GM12878 (cell line): Measurements from ENCODE around the gene CDX1.

Experiments
- ATF7 ChIP-seq: fragments of 450-650 bp; IDR thresholded peaks from 2 replicates; pipeline ENCODE4 v1.6.1; 2016; ENCODE audit warnings: low read depth, mild to moderate bottlenecking
- CBX3 ChIP-seq: fragments of 200-600 bp; sonication (generic); IDR thresholded peaks from 2 replicates; pipeline ENCODE4 v1.6.1; 2016; ENCODE audit warnings: low read depth, borderline replicate concordance
- EP300 ChIP-seq, 2 experiments: fragments of 150-350 bp in 1 of 2; IDR thresholded peaks; 2 replicates each; pipeline ENCODE4 v1.6.1; 2011 to 2012; ENCODE audit warnings: low read depth in 2 of 2, low read length in 2 of 2, borderline replicate concordance in 1 of 2, improper control_type of control experiment in 1 of 2, inconsistent platforms in 1 of 2; ENCODE audit not compliant: control insufficient read depth in 1 of 2
- EZH2 ChIP-seq: IDR thresholded peaks from 2 replicates; pipeline ENCODE4 v1.6.1; 2012; ENCODE audit warnings: low read depth, mild to moderate bottlenecking, control low read depth, inconsistent platforms, low read length, borderline replicate concordance; ENCODE audit not compliant: control insufficient read depth
- FOXK2 ChIP-seq: fragments of 450-650 bp; IDR thresholded peaks from 2 replicates; pipeline ENCODE4 v1.6.1; 2017; ENCODE audit warnings: mild to moderate bottlenecking, moderate library complexity
- NFIC ChIP-seq: IDR thresholded peaks from 2 replicates; pipeline ENCODE4 v1.6.1; 2012; ENCODE audit warnings: low read depth, mild to moderate bottlenecking, inconsistent platforms, low read length, moderate library complexity
- NR2C1 ChIP-seq: fragments of 450-650 bp; IDR thresholded peaks from 2 replicates; pipeline ENCODE4 v1.6.1; 2017; ENCODE audit warnings: antibody characterized with exemption, mild to moderate bottlenecking, moderate library complexity
- RCOR1 ChIP-seq: conservative IDR thresholded peaks from 2 replicates; pipeline ENCODE4 v1.6.1; 2012; ENCODE audit warnings: low read depth, low read length, improper control_type of control experiment
- TCF12 ChIP-seq: IDR thresholded peaks from 2 replicates; pipeline ENCODE4 v1.6.1; 2011; ENCODE audit warnings: low read depth, mild to moderate bottlenecking, low read length
- ZNF207 ChIP-seq: fragments of 450-650 bp; IDR thresholded peaks from 2 replicates; pipeline ENCODE4 v1.6.1; 2014; ENCODE audit warnings: antibody characterized with exemption, mild to moderate bottlenecking, borderline replicate concordance
- ZSCAN29 ChIP-seq: fragments of 450-650 bp; IDR thresholded peaks from 2 replicates; pipeline ENCODE4 v1.6.1; 2017; ENCODE audit warnings: mild to moderate bottlenecking, moderate library complexity
- TF ChIP-seq, protein P1 (sequence below): fragments of 450-650 bp; IDR thresholded peaks from 2 replicates; pipeline ENCODE4 v1.6.1; 2016; ENCODE audit warnings: mild to moderate bottlenecking, moderate library complexity, borderline replicate concordance
- TF ChIP-seq, protein P2 (sequence below), 3 experiments: IDR thresholded peaks in 2 of 3; conservative IDR thresholded peaks in 1 of 3; 2 replicates each; pipeline ENCODE4 v1.5.1; 2011; ENCODE audit warnings: low read depth in 3 of 3, low read length in 3 of 3, mild to moderate bottlenecking in 3 of 3, control low read depth in 2 of 3, moderate library complexity in 2 of 3, inconsistent platforms in 1 of 3, mixed read lengths in 1 of 3; ENCODE audit not compliant: control insufficient read depth in 2 of 3, insufficient read depth in 1 of 3; ENCODE audit errors: extremely low read depth in 1 of 3

DNA sequence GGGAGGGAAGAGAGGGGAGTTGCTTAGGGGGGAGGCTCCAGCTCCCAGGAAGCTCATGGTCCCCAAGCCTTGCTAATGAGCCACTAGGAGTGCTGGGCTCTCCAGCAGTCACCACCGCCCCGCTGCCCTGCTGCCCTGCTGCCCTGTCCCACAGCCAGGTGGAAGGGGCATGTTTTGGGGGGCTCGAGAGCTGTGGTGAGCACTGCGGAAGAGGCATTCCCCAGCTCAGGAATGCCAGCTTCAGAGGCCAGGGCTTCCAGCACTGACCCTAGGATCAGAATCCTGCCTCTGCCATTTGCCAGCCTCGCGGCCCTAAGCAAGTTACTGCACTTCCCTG is 40.2 kb downstream of the CDX1 start:
- TF ChIP-seq TCF12, result no peak
- TF ChIP-seq ATF7, result no peak
- TF ChIP-seq, protein P1, sequence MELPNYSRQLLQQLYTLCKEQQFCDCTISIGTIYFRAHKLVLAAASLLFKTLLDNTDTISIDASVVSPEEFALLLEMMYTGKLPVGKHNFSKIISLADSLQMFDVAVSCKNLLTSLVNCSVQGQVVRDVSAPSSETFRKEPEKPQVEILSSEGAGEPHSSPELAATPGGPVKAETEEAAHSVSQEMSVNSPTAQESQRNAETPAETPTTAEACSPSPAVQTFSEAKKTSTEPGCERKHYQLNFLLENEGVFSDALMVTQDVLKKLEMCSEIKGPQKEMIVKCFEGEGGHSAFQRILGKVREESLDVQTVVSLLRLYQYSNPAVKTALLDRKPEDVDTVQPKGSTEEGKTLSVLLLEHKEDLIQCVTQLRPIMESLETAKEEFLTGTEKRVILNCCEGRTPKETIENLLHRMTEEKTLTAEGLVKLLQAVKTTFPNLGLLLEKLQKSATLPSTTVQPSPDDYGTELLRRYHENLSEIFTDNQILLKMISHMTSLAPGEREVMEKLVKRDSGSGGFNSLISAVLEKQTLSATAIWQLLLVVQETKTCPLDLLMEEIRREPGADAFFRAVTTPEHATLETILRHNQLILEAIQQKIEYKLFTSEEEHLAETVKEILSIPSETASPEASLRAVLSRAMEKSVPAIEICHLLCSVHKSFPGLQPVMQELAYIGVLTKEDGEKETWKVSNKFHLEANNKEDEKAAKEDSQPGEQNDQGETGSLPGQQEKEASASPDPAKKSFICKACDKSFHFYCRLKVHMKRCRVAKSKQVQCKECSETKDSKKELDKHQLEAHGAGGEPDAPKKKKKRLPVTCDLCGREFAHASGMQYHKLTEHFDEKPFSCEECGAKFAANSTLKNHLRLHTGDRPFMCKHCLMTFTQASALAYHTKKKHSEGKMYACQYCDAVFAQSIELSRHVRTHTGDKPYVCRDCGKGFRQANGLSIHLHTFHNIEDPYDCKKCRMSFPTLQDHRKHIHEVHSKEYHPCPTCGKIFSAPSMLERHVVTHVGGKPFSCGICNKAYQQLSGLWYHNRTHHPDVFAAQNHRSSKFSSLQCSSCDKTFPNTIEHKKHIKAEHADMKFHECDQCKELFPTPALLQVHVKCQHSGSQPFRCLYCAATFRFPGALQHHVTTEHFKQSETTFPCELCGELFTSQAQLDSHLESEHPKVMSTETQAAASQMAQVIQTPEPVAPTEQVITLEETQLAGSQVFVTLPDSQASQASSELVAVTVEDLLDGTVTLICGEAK, result no peak
- TF ChIP-seq NFIC, result no peak
- no peak for TF ChIP-seq FOXK2
- TF ChIP-seq ZSCAN29, result no peak
- no peak for TF ChIP-seq NR2C1
- TF ChIP-seq CBX3, result no peak
- TF ChIP-seq RCOR1, result no peak
- TF ChIP-seq, protein P2, sequence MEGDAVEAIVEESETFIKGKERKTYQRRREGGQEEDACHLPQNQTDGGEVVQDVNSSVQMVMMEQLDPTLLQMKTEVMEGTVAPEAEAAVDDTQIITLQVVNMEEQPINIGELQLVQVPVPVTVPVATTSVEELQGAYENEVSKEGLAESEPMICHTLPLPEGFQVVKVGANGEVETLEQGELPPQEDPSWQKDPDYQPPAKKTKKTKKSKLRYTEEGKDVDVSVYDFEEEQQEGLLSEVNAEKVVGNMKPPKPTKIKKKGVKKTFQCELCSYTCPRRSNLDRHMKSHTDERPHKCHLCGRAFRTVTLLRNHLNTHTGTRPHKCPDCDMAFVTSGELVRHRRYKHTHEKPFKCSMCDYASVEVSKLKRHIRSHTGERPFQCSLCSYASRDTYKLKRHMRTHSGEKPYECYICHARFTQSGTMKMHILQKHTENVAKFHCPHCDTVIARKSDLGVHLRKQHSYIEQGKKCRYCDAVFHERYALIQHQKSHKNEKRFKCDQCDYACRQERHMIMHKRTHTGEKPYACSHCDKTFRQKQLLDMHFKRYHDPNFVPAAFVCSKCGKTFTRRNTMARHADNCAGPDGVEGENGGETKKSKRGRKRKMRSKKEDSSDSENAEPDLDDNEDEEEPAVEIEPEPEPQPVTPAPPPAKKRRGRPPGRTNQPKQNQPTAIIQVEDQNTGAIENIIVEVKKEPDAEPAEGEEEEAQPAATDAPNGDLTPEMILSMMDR (IDR thresholded peaks at IDR 0.05 in 2 of 3, conservative IDR thresholded peaks at IDR 0.05 in 1 of 3; ENCODE audit: control insufficient read depth in 2 of 3, extremely low read depth in 1 of 3, insufficient read depth in 1 of 3, low read depth in 3 of 3, low read length in 3 of 3), result no peak
- no peak for TF ChIP-seq EP300 (IDR thresholded peaks at IDR 0.05; ENCODE audit: borderline replicate concordance in 1 of 2, control insufficient read depth in 1 of 2, low read depth in 2 of 2, low read length in 2 of 2)
- TF ChIP-seq EZH2, result no peak
- no peak for TF ChIP-seq ZNF207
